SH-SY5Y (cell line): ENCODE results near the gene DNAH17.

ENCODE experiments used
- GATA2 ChIP-seq: IDR thresholded peaks from 2 replicates; pipeline ENCODE4 v1.6.1; 2011; ENCODE audit warnings: mild to moderate bottlenecking, low read depth, low read length
- GATA3 ChIP-seq: IDR thresholded peaks from 2 replicates; pipeline ENCODE4 v1.6.1; 2011; ENCODE audit warnings: low read depth, mild to moderate bottlenecking, low read length, moderate library complexity

The DNAH17 gene

GRCh38 chr17:78421084-78421533, 156.1 kb downstream of the DNAH17 start:
- no peak for TF ChIP-seq GATA2
- no peak for TF ChIP-seq GATA3

- TF ChIP-seq GATA3, result no peak
- TF ChIP-seq GATA2, result no peak
These were observed 157.0 kb downstream of the DNAH17 start for GRCh38 chr17:78419970-78420815.

GRCh38 chr17:78418326-78419026, 158.7 kb downstream of the DNAH17 start:
- TF ChIP-seq GATA3 (no peak), GATA2 (no peak)

GRCh38 chr17:78417531-78417909, 159.7 kb downstream of the DNAH17 start:
- TF ChIP-seq GATA3 (no peak), GATA2 (no peak)

GRCh38 chr17:78416791-78417530, 160.2 kb downstream of the DNAH17 start:
- TF ChIP-seq GATA3, result no peak
- TF ChIP-seq GATA2, result no peak

GRCh38 chr17:78415821-78416711, 161.1 kb downstream of the DNAH17 start:
- no peak for TF ChIP-seq GATA2
- no peak for TF ChIP-seq GATA3

- no peak for TF ChIP-seq GATA3
- TF ChIP-seq GATA2, result no peak
These were observed 162.7 kb downstream of the DNAH17 start for GRCh38 chr17:78414178-78415162.

- TF ChIP-seq GATA2 (no peak), GATA3 (no peak)
These were observed 164.8 kb downstream of the DNAH17 start for GRCh38 chr17:78412403-78412802.

- no peak for TF ChIP-seq GATA3
- no peak for TF ChIP-seq GATA2
These were observed 165.8 kb downstream of the DNAH17 start for GRCh38 chr17:78411241-78411857.

- TF ChIP-seq GATA2 (no peak), GATA3 (no peak)
These were observed 167.8 kb downstream of the DNAH17 start for GRCh38 chr17:78409191-78409928.

GRCh38 chr17:78408476-78409050, 168.6 kb downstream of the DNAH17 start:
- TF ChIP-seq GATA2 (no peak), GATA3 (no peak)
